ENCODE data around the gene JAZF1.

DNA sequence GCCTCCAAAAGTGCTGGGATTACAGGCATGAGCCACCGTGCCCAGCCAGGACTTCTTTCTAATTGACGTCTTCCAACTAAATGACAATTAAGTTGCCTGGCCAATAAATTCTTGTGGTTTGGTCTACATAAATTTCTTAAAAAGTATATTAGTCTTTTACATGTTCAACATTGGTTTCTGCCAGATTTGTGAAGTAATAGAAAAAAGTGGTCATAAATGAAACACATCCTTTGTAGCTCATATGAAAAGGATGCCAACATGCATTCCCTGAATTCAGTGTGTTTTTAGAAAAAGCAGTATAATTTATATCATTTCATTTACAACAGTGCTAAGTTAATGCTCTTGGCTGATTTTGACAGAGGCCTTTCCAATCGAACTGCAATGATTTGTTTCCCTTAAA is 225.6 kb downstream of the JAZF1 start:
- TF ChIP-seq, protein P1, sequence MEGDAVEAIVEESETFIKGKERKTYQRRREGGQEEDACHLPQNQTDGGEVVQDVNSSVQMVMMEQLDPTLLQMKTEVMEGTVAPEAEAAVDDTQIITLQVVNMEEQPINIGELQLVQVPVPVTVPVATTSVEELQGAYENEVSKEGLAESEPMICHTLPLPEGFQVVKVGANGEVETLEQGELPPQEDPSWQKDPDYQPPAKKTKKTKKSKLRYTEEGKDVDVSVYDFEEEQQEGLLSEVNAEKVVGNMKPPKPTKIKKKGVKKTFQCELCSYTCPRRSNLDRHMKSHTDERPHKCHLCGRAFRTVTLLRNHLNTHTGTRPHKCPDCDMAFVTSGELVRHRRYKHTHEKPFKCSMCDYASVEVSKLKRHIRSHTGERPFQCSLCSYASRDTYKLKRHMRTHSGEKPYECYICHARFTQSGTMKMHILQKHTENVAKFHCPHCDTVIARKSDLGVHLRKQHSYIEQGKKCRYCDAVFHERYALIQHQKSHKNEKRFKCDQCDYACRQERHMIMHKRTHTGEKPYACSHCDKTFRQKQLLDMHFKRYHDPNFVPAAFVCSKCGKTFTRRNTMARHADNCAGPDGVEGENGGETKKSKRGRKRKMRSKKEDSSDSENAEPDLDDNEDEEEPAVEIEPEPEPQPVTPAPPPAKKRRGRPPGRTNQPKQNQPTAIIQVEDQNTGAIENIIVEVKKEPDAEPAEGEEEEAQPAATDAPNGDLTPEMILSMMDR (IDR thresholded peaks at IDR 0.05), result no peak
- no peak for TF ChIP-seq POLR2A (IDR thresholded peaks at IDR 0.05)

Data from testis (tissue), 2 donors.